ENCODE data around the gene SP4. TPM values are rescaled to one million over a fixed set of nuclear protein-coding genes. Genes with fewer than 3 reads are reported as not detected.

SP4 gene
- polyA plus RNA-seq, 1 experiment = 1.7 TPM

- CTCF ChIA-PET = no interaction called here
- DNase-seq (ENCODE audit: low read depth) = no peak
- TF ChIP-seq, protein P1, sequence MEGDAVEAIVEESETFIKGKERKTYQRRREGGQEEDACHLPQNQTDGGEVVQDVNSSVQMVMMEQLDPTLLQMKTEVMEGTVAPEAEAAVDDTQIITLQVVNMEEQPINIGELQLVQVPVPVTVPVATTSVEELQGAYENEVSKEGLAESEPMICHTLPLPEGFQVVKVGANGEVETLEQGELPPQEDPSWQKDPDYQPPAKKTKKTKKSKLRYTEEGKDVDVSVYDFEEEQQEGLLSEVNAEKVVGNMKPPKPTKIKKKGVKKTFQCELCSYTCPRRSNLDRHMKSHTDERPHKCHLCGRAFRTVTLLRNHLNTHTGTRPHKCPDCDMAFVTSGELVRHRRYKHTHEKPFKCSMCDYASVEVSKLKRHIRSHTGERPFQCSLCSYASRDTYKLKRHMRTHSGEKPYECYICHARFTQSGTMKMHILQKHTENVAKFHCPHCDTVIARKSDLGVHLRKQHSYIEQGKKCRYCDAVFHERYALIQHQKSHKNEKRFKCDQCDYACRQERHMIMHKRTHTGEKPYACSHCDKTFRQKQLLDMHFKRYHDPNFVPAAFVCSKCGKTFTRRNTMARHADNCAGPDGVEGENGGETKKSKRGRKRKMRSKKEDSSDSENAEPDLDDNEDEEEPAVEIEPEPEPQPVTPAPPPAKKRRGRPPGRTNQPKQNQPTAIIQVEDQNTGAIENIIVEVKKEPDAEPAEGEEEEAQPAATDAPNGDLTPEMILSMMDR (IDR thresholded peaks at IDR 0.05; ENCODE audit: insufficient read depth, low read depth, low read length) = no peak
These were observed 53.0 kb downstream of the SP4 start for GRCh38 chr7:21480693-21481403.

DNA sequence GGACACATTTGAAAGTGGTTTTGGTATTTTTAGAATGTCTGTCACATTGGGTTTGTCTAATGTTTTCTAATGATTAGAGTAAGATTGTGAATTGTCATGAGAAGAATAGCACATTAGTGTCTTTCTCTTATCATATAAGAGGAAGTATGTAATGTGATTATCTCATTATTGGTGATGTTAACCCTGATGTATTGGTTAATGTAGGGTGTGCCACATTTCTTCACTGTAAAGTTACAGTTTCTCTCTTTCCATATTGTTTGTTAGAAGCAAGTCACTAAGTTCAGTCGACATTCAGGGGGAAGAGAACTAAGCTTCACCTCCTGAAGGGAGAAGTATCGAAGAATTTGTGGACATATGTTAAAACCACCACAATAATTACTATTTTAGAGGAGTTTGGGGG is 58.6 kb downstream of the SP4 start:
- DNase-seq (ENCODE audit: low read depth) = no peak
- POLR2A ChIA-PET = no interaction called here
- H3K27me3 ChIP-seq (ENCODE audit: control insufficient read depth, insufficient read depth, low read length) = no peaks in the 10 kb centered on the region
- CTCF ChIA-PET = no interaction called here
- TF ChIP-seq, protein P1 (IDR thresholded peaks at IDR 0.05; ENCODE audit: insufficient read depth, low read depth, low read length) = no peak
- no peaks in the 10 kb centered on the region for H3K36me3 ChIP-seq (ENCODE audit: control insufficient read depth, insufficient read depth, low read length)
- no peak overlapping the region for H3K4me3 ChIP-seq (ENCODE audit: low read depth, low read length)

More at GRCh38 chr7:21480693-21481403, 53.0 kb downstream of the SP4 start:
- H3K27me3 ChIP-seq (ENCODE audit: control insufficient read depth, insufficient read depth, low read length) = no peaks in the 10 kb centered on the region
- no peak overlapping the region for H3K4me3 ChIP-seq (ENCODE audit: low read depth, low read length)
- POLR2A ChIA-PET = no interaction called here
- H3K36me3 ChIP-seq (ENCODE audit: control insufficient read depth, insufficient read depth, low read length) = no peaks in the 10 kb centered on the region

DNA sequence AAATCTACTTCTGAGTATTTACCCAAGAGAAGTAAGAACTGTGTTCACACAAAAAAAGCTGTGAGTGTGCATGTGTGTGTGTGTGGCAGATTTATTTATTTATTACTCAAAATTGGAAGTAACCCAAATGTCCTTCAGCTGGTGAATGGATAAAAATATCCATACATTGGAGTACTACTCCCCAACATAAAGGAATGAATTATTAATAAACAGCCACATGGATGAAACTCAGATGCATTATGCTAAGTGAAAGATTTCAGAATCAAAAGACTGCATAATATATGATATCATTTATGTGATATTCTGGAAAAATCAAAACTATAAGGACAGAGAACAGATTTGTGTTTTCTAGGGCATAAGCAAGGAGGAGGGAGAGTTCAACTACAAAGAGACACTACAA is 67.8 kb downstream of the SP4 start:
- Histone ChIP-seq H3K27me3 (ENCODE audit: control insufficient read depth, insufficient read depth, low read length) (no peaks in the 10 kb centered on the region), H3K36me3 (ENCODE audit: control insufficient read depth, insufficient read depth, low read length) (no peaks in the 10 kb centered on the region), H3K4me3 (ENCODE audit: low read depth, low read length) (no peak overlapping the region)
- no peak for DNase-seq (ENCODE audit: low read depth)
- POLR2A ChIA-PET = no interaction called here
- TF ChIP-seq, protein P1 (IDR thresholded peaks at IDR 0.05; ENCODE audit: insufficient read depth, low read depth, low read length) = no peak
- CTCF ChIA-PET = no interaction called here

GRCh38 chr7:21497072-21497471 is 69.2 kb downstream of the SP4 start:
- CTCF ChIA-PET = interaction anchor here (1.2 to 1.5 kb wide), 2 partner anchors 10 to 242 kb away, joined by 4 to 5 read pairs; no protein-coding TSS in a partner anchor
- DNase-seq (ENCODE audit: low read depth) = no peak
- POLR2A ChIA-PET = no interaction called here

DNA sequence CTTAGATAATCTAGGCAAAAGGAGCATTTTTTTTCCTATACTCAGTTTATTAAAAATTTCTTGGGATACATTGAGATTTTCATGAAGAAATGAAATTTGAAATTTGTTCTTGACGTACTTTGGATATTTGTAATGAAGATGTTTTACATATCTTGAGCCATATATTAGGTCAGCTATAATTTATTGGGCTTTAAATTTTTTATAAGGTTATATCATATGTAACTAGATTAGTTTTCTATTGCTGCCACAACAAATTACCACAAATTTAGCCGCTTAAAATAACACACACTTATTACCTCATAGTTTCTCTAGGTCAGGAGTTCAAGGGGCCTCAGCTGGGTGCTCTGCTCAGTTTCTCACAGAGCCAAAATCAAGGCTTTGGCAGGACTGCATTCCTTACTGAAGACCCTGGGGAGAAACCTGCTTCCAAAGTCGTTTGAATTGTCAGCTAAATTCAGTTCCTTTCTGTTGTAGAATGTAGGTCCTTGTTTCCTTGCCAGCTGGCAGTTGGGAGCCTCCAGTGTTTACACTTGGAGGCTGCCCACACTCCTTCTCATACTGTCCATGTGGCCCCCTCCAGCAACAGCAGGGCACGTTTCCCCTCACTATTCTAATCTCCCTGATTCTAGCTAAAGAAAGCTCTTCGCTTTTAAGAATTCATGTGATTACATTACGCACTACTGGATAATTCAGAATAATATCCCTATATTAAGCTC is 72.4 kb downstream of the SP4 start:
- no peak overlapping the region for H3K4me3 ChIP-seq (ENCODE audit: low read depth, low read length)
- ChIA-PET POLR2A (no interaction called here), CTCF (no interaction called here)
- TF ChIP-seq, protein P1 (IDR thresholded peaks at IDR 0.05; ENCODE audit: insufficient read depth, low read depth, low read length) = no peak
- H3K27me3 ChIP-seq (ENCODE audit: control insufficient read depth, insufficient read depth, low read length) = no peaks in the 10 kb centered on the region
- H3K36me3 ChIP-seq (ENCODE audit: control insufficient read depth, insufficient read depth, low read length) = no peaks in the 10 kb centered on the region
- no peak for DNase-seq (ENCODE audit: low read depth)

More at GRCh38 chr7:21497072-21497471, 69.2 kb downstream of the SP4 start:
- H3K27me3 ChIP-seq (ENCODE audit: control insufficient read depth, insufficient read depth, low read length) = no peaks in the 10 kb centered on the region
- TF ChIP-seq, protein P1 (IDR thresholded peaks at IDR 0.05; ENCODE audit: insufficient read depth, low read depth, low read length) = peak; percentile 49
- no peak overlapping the region for H3K4me3 ChIP-seq (ENCODE audit: low read depth, low read length)
- no peaks in the 10 kb centered on the region for H3K36me3 ChIP-seq (ENCODE audit: control insufficient read depth, insufficient read depth, low read length)

Measured in BJ (cell line).